Measurements from ENCODE around the gene CFAP44.
"Not testable (repeated sequence)": the region's sequence is repeated elsewhere in the genome, so short reads cannot be mapped to it uniquely, and the experiment has no call there.

Gene CFAP44, protein sequence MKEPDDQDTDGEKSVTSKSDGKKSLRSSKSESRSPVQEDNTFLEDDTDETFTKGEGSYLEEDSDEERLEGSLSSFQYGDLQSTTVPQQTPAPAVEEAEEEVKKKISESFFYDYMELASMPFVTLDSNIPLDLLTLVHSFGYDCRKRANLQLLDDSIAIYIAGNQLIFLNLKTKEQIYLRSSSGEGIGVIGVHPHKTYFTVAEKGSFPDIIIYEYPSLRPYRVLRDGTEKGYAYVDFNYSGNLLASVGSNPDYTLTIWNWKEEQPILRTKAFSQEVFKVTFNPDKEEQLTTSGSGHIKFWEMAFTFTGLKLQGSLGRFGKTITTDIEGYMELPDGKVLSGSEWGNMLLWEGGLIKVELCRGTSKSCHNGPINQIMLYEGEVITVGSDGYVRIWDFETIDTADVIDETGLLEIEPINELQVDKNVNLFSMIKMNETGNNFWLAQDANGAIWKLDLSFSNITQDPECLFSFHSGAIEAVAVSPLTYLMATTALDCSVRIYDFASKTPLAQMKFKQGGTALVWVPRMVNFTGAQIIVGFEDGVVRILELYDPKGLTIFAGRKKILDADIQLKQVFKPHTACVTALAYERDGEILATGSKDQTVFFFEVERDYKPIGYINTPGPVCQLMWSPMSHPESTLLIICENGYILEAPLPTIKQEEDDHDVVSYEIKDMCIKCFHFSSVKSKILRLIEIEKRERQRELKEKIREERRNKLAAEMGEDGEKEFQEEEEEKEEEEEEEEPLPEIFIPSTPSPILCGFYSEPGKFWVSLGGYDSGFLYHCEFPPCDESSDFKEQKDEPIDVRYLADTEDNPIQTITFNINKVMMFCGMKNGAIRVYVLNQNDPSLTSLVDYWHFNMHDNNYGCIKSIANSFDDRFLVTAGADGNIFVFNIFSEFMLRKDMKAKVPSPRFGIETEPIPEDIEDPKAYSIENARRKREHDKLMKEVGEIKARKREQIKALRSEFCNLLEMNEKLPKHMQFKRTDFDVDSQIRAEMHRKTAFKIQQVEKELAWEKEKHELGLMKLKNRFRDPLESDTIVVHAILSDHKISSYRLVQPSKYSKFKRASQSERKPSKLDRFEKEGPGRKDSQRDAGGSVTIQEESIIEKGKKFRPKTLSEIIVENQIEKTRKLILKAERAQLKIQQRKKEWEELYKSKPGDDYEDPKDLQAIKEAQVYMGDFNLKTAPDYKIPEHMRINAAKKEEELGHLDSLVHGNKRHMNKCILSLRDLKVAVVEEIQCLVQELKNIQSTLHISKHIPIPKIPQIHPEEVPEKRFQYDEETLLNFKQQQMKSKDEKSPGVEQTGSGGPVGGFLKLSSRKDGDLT (N-terminal part only)

DNA sequence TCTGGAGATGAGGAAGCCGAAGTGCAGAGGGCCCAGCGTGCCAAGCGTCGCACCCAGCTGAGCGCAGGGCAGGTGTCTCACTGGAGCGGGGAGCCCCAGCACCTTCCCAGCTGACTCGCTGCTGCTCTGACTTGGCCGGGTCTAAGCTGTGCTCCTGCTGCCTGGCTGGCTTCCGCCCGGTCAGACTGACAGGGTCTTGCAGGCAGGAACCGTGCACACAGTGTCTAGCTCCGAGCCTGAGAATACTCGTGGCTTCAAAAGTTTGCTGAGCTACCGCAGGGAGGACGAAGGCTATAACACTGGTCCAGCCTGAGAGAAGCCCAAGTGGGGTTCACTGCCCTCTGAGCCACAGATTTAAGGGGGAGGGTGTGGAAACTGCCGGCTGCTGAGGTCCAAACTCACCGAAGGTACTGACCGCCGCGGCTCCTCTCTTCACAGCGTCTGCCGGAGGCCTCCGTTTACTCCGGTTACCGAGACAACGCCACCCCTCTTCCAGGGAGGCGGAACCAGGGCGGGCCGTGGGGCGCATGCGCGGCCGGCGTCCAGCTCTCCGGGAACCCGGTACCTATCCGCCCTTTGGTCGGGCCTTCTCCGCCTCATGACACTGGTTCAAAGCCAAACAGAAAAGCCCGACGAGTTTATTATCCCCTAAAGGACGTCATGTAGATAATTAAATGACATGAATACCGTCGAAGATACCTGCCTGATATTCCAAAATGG is at the start of gene CFAP44:
TSS of gene CFAP44 (minus strand) at position 443 of the 720 bp plus-strand sequence. CDS start 7,829 bp downstream, outside the sequence.
- DNase-seq, result no peak

DNA sequence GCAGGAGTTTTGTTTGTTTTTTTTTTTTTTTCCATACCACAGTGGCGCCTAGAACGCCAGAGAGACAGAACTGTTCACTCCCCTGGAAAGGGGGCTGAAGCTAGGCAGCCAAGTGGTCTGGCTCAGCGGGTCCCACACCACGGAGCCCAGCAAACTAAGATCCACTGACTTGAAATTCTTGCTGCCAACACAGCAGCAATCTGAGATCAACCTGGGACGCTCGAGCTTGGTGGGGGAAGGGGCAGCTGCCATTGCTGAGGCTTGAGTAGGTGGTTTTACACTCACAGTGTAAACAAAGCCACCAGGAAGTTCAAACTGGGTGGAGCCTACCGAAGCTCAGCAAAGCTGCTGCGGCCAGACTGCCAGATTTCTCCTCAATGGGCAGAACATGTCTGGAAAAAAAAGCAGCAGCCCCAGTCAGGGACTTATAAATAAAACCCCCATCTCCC is 43.9 kb upstream of the CFAP44 start:
- no peak for DNase-seq

DNA sequence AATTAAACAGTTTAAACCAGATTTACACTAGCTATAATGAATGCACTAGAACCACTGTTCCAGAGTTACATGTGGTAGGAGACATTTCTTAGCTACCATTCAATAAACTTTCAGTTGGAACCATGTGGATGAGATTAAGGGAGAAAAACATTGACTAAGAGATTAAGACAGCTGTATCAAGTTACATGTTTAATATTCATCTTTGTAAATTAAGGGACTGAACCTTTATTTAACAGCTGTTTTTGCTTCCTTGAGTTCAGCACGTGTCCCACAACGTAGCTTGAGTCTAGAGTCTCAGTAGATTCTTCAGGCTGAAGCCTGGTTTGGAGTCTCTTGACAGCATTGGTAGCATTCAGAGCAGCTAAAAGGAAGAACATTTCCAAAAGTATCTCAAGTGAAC is 27.2 kb upstream of the CFAP44 start:
- no peak for DNase-seq

DNA sequence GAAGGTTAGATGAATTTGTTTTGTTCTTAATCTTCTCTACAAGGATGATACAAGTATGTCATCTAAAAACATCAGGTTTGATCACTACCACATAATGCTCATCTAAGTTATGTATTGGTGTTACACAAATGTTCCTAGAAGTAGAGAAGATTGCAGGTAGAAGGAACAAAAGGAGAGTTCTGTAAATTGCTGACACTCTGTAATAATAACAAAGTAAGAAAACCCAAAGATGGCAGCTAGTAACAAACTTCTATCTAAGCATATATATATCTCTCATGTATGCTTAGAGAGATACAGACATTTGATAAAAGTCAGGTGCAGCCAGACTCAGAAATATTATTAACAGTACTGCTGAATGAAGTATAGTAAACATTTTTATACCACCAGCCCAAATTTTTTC is 20.2 kb upstream of the CFAP44 start:
- no peak for DNase-seq

DNA sequence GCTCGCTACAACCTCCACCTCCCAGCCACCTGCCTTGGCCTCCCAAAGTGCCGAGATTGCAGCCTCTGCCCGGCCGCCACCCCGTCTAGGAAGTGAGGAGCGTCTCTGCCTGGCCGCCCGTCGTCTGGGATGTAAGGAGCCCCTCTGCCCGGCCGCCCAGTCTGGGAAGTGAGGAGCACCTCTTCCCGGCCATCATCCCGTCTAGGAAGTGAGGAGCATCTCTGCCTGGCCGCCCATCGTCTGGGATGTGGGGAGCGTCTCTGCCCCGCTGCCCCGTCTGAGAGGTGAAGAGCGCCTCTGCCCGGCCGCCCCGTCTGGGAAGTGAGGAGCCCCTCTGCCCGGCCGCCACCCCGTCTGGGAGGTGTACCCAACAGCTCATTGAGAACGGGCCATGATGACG is 17.3 kb upstream of the CFAP44 start:
- DNase-seq, result not testable (repeated sequence)

DNA sequence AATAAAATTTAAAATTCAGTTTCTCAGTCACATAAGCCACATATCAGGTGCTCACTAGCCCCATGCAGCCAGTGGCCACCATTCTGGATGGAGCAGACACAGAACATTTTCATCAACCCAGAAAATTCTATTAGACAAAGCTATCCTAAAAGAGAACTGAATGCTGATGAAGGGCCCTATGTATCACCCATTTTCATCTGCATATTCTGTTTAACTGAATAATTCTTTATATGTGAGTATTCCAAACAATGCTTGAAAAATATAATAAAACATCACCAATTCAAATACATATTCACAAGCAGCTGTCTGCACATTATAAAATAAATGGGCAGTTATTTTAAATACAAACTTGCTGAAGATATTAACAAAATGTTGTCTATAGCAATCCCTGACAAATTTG is 14.2 kb upstream of the CFAP44 start:
- DNase-seq, result no peak

DNA sequence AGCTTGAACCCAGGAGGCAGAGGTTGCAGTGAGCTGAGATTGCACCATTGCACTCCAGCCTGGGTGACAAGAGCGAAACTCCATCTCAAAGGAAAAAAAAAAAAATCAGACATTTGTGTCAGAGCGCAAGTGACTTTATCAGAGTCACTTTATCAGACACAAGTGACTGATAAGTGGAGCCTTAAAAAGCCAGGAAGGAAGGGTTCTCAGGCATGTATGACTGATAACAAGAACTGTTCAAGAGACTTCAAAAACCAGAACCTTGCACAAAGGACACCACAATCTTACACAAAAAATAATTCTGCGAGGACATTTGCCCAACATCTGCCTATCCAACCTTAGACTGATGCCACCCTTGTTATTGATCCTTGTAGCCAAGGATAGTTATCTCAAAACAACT is 13.3 kb upstream of the CFAP44 start:
- DNase-seq, result no peak

DNA sequence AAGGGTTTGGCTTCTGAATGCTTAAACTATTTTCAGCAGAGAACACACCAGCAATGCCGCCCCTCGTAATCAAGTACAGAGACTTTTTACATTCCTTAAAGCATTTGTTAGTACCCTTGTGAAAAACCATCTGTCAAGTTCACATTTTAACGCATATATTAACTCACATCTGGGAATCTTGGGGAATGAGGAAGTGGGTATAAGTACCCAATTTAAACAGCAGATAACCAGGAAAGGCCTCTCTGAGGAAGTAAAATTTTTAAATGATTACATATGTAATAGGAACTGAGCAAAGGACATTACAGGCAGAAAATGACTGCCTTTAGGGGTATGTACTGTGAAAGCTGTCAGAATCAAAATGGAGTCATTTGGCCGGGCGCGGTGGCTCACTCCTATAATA is 12.8 kb upstream of the CFAP44 start:
- DNase-seq, result no peak

DNA sequence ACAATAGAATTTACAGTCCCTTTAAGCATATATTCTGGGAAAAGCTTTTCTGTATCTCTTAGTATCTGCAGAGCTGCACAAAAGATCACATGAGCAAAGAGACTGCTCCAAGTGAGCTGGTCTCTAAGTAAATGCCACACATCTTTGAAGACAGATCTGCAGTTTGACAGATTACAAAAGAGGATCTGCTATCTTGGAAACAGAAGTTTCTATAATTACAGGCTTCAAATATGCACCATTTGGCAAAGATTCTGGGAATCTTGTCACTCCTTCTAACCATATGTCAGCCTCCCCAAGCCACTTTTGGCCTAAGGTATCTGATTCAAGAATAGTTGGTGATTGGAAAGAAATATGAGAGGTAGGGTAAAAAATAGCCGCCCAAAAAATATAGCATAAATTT is 9.6 kb upstream of the CFAP44 start:
- no peak for DNase-seq

DNA sequence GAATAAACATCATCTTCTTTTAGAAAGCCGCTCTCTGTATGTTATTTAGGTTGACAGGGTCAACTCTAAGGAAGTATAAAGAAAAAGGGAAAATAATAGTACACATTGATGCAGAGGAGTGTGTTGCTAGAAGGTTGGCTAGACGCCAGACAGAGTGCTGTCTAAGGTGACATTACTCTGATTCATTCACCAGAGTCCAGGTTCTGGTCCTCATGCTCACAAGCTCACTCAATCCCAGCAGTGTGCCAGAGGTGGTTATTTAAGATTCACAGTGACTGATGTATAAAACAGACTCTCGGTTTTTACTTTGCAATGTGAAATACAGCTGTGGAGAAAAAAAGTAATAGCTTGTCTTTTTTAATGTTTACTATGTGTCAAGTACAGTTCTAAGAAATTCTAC is 1.7 kb downstream of the CFAP44 start:
- DNase-seq, result no peak

DNA sequence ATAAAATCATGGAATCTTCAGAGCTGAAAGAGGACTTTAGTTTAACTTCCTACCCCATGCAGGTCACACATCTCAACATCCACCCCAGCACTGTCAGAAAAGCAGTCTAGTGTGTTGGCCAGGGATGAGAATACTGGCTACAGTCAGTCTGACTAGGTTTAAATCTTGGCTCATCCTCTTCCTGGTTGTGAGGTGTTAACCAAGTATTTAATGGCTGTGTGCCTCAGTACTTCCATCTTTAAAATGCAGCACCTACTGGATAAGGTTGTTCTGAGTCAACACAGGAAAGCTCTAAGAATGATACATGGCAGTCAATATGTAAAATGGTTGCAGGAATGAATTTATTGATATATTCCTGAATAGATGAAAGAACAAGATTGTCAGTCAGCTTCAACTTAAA is 3.1 kb downstream of the CFAP44 start:
- no peak for DNase-seq

DNA sequence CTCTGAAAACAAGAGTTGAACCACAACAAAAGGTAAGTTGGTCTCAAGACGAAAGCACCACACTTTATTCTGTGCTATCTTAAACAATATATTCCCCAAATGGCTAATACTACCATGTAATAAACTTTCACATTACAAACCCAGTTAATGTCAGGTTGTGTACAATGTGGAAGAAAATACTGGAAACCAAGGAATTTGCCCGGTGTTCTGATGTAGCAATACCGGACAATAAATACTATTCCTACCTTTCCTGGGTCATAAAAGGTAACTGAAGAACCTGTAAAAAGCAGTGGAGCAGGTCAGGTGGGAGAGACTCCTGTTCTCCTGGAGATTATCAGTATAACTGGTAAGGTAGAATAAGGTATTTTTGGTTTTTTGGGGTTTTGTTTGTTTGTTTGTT is 3.9 kb downstream of the CFAP44 start:
- DNase-seq, result no peak

DNA sequence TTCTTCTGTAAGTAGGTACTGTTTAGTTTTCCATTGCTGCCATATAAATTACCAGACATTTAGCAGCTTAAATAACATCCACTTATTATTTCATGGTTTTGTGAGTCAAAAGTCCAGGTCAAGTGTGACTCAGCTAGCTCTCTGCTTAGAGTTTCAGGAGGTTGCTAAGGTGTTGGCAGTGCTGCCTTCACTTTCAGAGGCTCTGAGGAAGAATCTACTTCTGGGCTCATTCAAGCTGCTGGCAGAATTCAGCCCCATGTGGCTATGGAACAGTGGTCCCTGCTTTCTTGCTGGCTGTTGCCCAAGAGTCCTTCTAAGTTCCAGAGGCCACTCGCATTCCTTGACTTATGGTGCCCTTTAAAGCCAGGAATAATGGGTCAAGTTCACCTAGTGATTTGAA is 4.5 kb downstream of the CFAP44 start:
- no peak for DNase-seq

DNA sequence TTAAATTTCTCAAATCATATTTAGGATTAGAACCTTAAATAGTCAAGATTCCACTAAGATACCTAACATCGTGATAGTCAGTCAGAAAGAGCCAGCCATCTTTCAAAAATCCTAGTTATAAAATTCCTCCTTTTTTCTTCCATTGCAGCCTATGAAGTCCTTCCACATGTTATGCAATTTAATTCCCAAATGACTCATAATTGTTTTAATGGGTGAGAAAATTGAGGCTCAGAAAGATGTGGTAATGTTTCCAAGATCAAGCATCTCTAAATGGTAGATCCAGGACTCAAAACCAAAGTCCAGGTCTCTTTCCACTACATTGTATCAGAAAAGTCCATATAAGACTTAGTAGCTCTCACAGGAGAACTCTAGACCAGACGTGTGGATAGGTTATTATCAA is 9.5 kb downstream of the CFAP44 start:
- DNase-seq, result no peak

DNA sequence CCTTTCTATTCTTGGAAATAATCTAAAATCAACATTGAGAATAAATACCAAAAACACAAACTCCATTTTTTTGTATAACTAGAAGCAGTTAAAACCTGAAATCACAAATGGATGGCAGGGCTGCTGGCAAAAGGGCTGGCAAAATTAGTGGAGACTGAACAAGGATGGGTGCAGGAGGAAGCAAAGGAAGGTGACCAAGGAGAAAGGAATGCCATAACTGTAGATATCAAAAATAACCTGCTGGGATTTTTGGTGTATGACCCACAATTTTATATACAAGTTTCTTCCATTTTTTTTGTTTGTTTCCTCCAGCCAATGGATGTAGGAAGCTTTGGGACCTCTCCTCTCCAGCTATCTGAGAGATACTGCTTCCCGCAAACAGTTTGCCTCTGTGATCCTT is 12.7 kb downstream of the CFAP44 start:
- DNase-seq, result no peak

DNA sequence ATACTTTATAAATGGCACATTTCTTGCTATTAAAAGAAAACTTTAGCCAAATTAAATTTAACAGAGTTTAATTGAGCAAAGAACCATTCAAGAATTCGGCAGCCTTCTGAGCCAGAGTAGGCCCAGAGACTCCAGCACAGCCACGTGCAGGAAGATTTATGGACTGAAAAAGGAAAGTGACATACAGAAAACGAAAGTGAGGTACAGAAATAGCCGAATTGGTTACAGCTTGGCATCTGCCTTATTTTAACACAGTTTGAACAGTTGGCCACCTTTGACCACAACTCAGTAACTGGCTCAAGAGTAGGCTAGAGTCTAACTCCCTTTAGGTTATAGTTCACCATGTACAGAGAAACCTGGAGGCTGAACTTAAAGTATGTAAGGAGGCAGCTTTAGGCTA is 17.6 kb downstream of the CFAP44 start:
- no peak for DNase-seq

DNA sequence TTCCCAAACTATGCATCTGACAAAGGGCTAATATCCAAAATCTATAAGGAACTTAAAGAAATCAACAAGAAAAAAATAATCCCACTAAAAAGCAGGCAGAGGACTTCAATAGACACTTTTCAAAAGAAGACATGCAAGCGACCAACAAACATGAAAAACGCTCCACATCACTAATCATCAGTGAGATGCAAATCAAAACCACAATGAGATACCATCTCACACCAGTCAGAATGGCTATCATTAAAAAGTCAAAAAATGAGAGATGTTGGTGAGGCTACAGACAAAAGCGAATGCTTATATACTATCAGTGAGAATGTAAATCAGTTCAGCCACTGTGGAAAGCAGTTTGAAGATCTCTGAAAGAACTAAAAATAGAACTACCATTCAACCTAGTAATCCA is 20.2 kb downstream of the CFAP44 start:
- no peak for DNase-seq

DNA sequence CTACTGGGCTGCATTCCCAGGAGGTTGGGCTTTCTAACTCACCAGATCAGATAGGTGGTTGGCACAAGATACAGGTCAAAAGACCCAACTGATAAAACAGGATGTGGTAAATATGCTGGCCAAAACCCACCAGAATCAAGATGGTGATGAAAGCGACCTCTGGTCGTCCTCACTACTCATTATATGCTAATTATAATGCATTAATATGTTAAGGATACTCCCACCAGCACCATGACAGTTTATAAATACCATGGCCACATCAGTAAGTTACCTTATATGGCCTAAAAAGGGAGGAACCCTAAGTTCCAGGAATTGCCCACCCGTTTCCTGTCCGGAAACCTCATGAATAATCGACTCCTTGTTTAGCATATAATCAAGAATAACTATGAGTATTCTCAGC is 31.6 kb downstream of the CFAP44 start:
- no peak for DNase-seq

DNA sequence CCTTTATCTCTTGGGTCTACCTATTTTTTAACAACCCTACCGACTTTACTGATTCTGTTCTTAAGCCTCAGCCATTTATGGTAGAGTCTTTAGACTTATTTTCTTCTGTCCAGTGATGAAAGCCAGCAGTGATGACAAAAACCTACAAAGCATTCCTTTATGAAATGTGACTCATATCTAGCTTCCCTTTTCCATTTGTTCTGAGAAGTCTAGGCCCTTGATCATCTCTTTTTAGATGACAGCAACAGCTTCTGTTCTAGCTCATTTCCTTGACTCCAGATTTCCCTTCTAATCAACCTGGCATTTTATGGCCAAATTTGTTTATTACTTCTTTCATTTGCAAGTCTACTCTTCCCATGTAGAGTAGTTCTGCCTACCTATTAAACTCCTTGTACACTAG is 36.1 kb downstream of the CFAP44 start:
- DNase-seq, result no peak

DNA sequence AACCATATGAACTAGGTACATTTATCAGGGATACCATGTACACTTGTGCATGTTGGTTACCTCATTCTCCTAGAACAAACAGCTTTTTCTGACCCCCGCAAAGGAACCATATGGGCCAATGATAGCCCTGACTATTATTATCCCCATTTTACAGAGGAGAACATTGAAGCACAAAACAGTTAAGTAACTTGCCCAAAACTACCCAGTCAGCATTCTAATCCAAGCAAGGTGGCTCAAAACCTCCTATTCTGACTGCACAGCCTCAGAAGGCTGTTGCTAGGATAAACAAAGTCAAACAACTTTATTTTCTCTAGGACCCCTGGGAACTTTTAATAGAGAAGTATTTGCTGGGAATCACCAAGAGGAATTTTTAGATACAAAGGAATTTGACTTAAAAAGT is 36.7 kb downstream of the CFAP44 start:
- DNase-seq, result no peak
